SK-N-MC (cell line): ENCODE measurements around the gene CYP4F22.

Experiments
- DNase-seq: peaks from one replicate; pipeline ENCODE4 v3.0.0-alpha.2; 2011; ENCODE audit warnings: low read depth, low spot score
- H3K27ac ChIP-seq: fragments of 200-600 bp; sonication (generic); 2 replicates; pipeline ENCODE4 v1.5.1; 2016; ENCODE audit warnings: mixed run types
- H3K36me3 ChIP-seq: fragments of 200-600 bp; sonication (generic); 2 replicates; pipeline ENCODE4 v1.6.1; 2017; ENCODE audit warnings: antibody characterized with exemption, low read length, mixed read lengths; ENCODE audit not compliant: insufficient read depth
- H3K4me3 ChIP-seq: fragments of 200-600 bp; sonication (generic); 2 replicates; pipeline ENCODE4 v1.5.1; 2016
- H3K9ac ChIP-seq: fragments of 200-600 bp; sonication (generic); 2 replicates; pipeline ENCODE4 v1.8.0; 2017; ENCODE audit warnings: mixed run types, mixed read lengths; ENCODE audit not compliant: insufficient read length
- H3K9me3 ChIP-seq: fragments of 200-600 bp; sonication (generic); 2 replicates; pipeline ENCODE4 v1.6.1; 2017; ENCODE audit warnings: low read depth, mild to moderate bottlenecking, antibody characterized with exemption, low read length, moderate library complexity, mixed read lengths
- EZH2 ChIP-seq: fragments of 200-600 bp; sonication (generic); IDR thresholded peaks from one replicate; pipeline ENCODE4 v1.6.1; 2017; ENCODE audit warnings: antibody characterized with exemption
- FOXP2 ChIP-seq: optimal IDR thresholded peaks from 2 replicates; pipeline ENCODE3; 2011; ENCODE audit warnings: mild to moderate bottlenecking, moderate library complexity; ENCODE audit not compliant: insufficient read depth; ENCODE audit errors: extremely low read length, control extremely low read depth
- POLR2AphosphoS5 ChIP-seq: IDR thresholded peaks from 2 replicates; pipeline ENCODE4 v1.6.1; 2012; ENCODE audit warnings: mild to moderate bottlenecking, low read depth, low read length, borderline replicate concordance

The CYP4F22 gene

DNA sequence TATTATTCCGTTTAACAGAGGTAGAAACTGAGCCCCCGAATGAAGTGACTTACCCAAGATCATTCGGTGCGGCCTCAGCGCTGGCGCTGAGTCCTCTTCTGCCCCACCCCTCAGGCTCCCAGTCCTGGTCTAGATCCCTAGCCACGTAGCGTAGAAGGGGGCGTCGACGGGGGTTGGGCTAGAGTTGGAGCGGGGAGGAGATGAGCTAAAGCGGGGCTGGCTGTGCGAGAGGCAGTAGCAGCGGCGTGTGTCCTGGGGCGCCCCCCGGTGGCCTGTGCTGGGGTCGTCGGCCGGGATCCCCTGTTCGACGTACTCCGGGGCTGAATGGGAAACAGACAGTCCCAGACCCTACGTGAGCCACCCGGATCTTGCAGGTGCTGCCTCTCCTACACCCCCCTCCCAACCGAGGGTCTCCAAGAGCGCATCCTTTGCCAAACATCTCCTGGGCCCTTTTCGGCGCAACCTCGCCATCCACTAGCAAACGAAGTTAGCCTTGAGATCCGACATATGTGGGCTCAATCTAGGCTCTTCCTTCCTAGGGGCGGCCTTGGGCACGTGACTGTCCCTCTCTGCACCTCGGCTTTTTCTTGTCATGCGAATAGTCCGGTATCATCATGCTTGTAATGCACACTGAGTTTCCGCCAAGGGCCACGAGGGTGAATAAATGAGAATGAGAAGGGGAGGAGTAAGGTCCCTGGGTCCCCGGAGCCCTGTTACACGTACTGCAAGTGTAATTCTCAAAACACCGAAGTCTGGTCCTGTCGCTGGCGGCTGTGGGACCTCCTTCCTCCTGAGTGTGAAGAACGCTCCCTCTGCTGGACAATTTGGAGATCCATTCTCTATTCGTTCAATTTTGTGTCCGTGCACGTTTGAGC, 47.7 kb downstream of the CYP4F22 start:
- TF ChIP-seq FOXP2 (no peak), EZH2 (no peak), POLR2AphosphoS5 (peak; percentile 21; the same call in 1 of the 2 replicates)
- Histone ChIP-seq H3K9me3 (no peaks in the 10 kb centered on the region), H3K9ac (no peak overlapping the region), H3K4me3 (peak overlapping the region; percentile 74), H3K27ac (no peak overlapping the region), H3K36me3 (no peaks in the 10 kb centered on the region)
- peak; percentile 89 for DNase-seq

DNA sequence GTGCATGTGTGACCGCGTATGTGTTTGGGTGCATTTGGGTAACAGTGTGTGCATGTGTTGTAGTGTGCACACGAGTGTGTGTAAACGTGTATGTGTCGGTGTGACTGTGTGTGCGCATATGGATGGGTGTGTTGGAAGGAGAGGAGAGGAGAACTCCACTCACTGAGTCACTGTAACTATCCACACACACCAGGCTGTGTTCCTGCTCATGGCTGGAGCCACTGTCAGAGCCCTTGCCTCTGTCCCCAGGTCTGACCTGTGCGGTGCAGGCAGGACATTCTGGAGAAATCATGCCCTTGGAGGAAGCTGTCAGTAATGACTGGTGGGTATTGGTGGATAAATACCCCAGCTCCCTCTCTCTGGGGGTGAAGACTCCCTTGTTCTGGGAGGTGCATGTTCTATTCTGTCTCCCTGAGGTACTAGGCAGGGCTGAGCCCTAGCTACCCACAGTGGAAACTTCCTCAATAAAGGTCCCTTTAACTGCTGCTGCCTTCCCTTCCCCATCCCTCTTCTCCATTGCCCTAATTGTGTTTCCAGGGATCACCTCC, 48.4 kb downstream of the CYP4F22 start:
- Histone ChIP-seq H3K9me3 (no peaks in the 10 kb centered on the region), H3K36me3 (no peaks in the 10 kb centered on the region), H3K9ac (no peak overlapping the region), H3K4me3 (peak overlapping the region; percentile 74), H3K27ac (no peak overlapping the region)
- no peak for DNase-seq
- no peak for TF ChIP-seq POLR2AphosphoS5
- no peak for TF ChIP-seq FOXP2
- no peak for TF ChIP-seq EZH2

DNA sequence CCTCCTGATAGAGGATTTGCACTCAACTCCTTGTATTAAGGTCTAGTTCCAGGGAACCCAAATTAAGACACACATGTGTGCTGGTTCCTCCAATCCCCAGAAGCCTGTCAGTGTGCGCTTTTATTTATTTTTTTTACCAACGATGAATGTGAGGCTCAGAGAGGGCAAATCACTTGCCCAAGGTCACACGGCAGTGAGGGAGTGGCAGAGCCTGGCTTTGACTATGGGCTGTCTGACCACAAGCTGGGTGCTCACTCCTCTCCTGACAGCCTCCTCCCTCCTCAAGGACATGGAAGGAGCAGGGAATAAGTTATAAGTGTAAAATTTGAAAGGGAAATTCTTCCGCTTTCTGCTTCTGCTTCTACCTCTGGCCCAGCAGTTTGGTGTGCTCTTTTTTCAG, 48.9 kb downstream of the CYP4F22 start:
- Histone ChIP-seq H3K4me3 (no peak overlapping the region), H3K27ac (no peak overlapping the region), H3K9ac (no peak overlapping the region), H3K9me3 (no peaks in the 10 kb centered on the region), H3K36me3 (no peaks in the 10 kb centered on the region)
- DNase-seq, result no peak
- TF ChIP-seq FOXP2 (no peak), EZH2 (no peak), POLR2AphosphoS5 (no peak)

DNA sequence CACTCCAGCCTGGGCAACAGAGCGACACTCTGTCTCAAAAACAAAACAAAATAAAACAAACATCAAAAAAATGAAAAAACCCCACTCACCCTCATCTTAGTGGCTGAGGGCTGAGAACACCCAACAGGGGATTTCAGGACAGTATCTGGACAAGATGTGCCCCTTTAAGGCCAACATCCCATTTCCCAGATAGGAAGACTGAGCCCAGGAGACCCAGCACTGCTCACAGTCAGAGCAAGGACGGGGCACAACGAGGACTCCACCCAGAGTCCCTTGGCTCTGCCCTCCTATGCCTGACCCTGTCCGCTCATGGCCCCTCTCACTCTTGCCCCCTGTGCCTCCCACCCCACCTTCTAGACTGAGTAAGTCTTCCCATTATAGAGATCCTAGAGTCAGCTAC, 53.8 kb downstream of the CYP4F22 start:
- Histone ChIP-seq H3K9me3 (no peaks in the 10 kb centered on the region), H3K4me3 (no peak overlapping the region), H3K27ac (no peak overlapping the region), H3K36me3 (no peaks in the 10 kb centered on the region), H3K9ac (no peak overlapping the region)
- no peak for TF ChIP-seq EZH2
- no peak for TF ChIP-seq POLR2AphosphoS5
- TF ChIP-seq FOXP2, result no peak
- DNase-seq, result no peak

DNA sequence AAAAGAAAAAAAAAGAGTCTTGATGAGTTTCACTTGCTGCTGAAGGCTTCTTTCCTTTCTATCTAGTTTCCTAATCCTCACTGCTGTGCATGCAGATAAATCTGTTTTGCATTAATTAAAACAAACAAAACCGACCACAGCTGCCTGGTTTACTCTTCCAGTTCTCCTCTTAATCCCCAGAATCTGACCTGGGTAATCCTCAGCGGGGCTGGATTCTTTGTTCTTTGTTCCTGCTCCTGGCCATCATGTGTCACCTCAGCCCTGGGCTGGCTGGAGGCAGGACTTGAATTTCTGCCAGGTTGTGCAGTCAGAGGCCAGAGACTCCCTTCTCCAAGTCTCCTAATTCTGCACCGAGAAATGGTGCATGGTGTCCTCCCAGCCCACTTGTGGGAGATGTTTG, 54.5 kb downstream of the CYP4F22 start:
- Histone ChIP-seq H3K9ac (no peak overlapping the region), H3K9me3 (no peaks in the 10 kb centered on the region), H3K36me3 (no peaks in the 10 kb centered on the region), H3K27ac (no peak overlapping the region), H3K4me3 (no peak overlapping the region)
- no peak for TF ChIP-seq POLR2AphosphoS5
- TF ChIP-seq FOXP2, result no peak
- no peak for TF ChIP-seq EZH2
- no peak for DNase-seq

DNA sequence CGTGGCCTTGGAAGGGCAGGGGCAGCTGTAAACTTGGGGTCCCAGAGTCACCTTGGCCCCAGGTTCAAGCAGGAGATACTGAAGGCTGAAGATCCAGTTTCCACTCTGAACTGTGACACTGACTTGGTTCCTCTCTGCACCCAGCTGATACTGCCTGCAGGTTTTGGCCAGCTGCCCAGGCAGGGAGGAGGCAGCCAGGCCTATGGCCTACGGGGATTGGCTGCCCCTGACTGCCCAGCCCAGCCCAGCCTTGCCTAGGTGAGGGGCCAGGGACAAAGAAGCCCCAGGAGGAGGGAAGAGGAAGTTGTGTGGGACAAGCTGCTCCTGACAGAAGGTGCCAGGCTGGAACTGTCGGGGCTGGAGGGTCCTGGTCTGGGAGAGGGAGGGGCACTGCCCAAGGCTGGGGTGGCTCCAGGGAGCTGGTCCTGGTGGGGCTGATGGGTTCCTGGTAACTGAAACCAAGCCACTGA, 55.0 kb downstream of the CYP4F22 start:
- Histone ChIP-seq H3K9ac (no peak overlapping the region), H3K4me3 (no peak overlapping the region), H3K9me3 (no peaks in the 10 kb centered on the region), H3K36me3 (no peaks in the 10 kb centered on the region), H3K27ac (no peak overlapping the region)
- no peak for TF ChIP-seq FOXP2
- TF ChIP-seq EZH2, result no peak
- no peak for TF ChIP-seq POLR2AphosphoS5
- DNase-seq, result no peak

DNA sequence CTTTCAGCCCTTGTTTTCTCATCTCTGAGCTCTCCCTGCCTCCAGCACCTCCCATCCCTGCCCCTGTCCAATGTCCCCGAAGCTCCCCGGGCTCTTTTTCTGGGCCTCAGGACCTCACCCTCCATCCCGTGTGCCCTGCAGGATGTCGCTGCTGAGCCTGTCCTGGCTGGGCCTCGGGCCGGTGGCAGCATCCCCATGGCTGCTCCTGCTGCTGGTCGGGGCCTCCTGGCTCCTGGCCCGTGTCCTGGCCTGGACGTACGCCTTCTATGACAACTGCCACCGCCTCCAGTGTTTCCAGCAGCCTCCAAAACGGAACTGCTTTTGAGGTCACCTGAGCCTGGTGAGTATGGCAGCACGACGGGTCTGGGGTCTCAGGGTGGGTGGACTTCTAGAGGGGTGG, 55.6 kb downstream of the CYP4F22 start:
- DNase-seq, result no peak
- no peak for TF ChIP-seq POLR2AphosphoS5
- no peak for TF ChIP-seq EZH2
- TF ChIP-seq FOXP2, result no peak
- Histone ChIP-seq H3K4me3 (no peak overlapping the region), H3K27ac (no peak overlapping the region), H3K36me3 (no peaks in the 10 kb centered on the region), H3K9me3 (no peaks in the 10 kb centered on the region), H3K9ac (no peak overlapping the region)

DNA sequence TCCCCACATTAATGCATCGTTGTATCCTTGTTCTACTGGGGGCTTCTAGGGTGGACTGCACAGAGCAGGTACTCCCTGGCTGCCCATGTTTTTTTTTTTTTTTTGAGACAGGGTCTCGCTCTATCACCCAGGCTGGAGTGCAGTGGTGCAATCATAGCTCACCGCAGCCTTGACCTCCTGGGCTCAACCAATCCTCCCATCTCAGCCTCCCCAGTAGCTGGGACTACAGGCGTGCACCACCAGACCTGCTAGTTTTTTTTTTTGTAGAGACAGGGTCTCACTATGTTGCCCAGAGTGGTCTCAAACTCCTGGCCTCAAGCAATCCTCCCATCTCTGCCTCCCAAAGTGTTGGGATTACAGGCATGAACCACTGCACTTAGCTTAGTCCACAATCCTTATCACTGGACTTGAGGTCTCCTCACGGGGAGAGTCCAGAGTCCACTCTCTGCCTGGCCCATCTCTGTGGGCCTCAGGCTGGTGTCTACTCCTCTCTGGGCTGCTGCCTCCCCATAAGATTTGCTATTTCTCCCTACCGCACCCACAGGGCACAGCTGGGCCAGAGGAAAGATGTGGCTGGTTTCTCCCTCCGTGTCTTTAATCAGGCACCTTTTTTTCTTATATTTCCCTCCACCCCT, 56.3 kb downstream of the CYP4F22 start:
- no peaks in the 10 kb centered on the region for H3K36me3 ChIP-seq
- H3K27ac ChIP-seq, result no peak overlapping the region
- TF ChIP-seq FOXP2 (no peak), EZH2 (no peak), POLR2AphosphoS5 (no peak)
- no peaks in the 10 kb centered on the region for H3K9me3 ChIP-seq
- DNase-seq, result no peak
- H3K4me3 ChIP-seq, result no peak overlapping the region
- no peak overlapping the region for H3K9ac ChIP-seq
